Liver (tissue), 9 donors: ENCODE measurements around the gene NOS1AP. TPM values are rescaled to one million over a fixed set of nuclear protein-coding genes. Genes with fewer than 3 reads are reported as not detected.
"Not testable (repeated sequence)": the region's sequence is repeated elsewhere in the genome, so short reads cannot be mapped to it uniquely, and the experiment has no call there.

ENCODE experiments used
- DNase-seq: peaks from one replicate; pipeline ENCODE4 v3.0.0-alpha.2; 2017; ENCODE audit warnings: low spot score
- H3K27ac ChIP-seq, 2 donors: one replicate each; pipeline ENCODE4 v1.7.0; 2013; ENCODE audit warnings: inconsistent platforms in 2 of 2, low read length in 2 of 2, control low read depth in 1 of 2, low read depth in 1 of 2, mild to moderate bottlenecking in 1 of 2
- H3K27me3 ChIP-seq, 4 donors: one replicate each; pipeline versions ENCODE4 v1.6.1 to v1.7.0; 2013; ENCODE audit warnings: low read length in 3 of 4, inconsistent platforms in 1 of 4, mild to moderate bottlenecking in 1 of 4, moderate library complexity in 1 of 4; ENCODE audit not compliant: control insufficient read depth in 4 of 4, insufficient read depth in 4 of 4
- H3K36me3 ChIP-seq, 4 donors: one replicate each; pipeline versions ENCODE4 v1.6.1 to v1.7.0; 2013; ENCODE audit warnings: low read length in 3 of 4, mild to moderate bottlenecking in 3 of 4, low read depth in 1 of 4, moderate library complexity in 1 of 4; ENCODE audit not compliant: control insufficient read depth in 4 of 4, insufficient read depth in 3 of 4
- H3K4me1 ChIP-seq, 4 donors: one replicate each; pipeline versions ENCODE4 v1.6.1 to v1.7.0; 2013; ENCODE audit warnings: low read length in 3 of 4, mild to moderate bottlenecking in 3 of 4, moderate library complexity in 1 of 4; ENCODE audit not compliant: control insufficient read depth in 4 of 4, insufficient read depth in 4 of 4
- H3K4me3 ChIP-seq, 3 donors: one replicate each; pipeline versions ENCODE4 v1.6.1 to v1.7.0; 2013; ENCODE audit warnings: low read length in 3 of 3, control low read depth in 1 of 3, low read depth in 1 of 3, mild to moderate bottlenecking in 1 of 3
- H3K9ac ChIP-seq, 2 donors: one replicate each; pipeline ENCODE4 v1.7.0; 2013; ENCODE audit warnings: low read length in 2 of 2, mild to moderate bottlenecking in 2 of 2, moderate library complexity in 2 of 2, control low read depth in 1 of 2, low read depth in 1 of 2
- H3K9me3 ChIP-seq, 4 donors: one replicate each; pipeline versions ENCODE4 v1.6.1 to v1.7.0; 2013; ENCODE audit warnings: low read length in 3 of 4; ENCODE audit not compliant: control insufficient read depth in 4 of 4
- ATF3 ChIP-seq: IDR thresholded peaks from 2 replicates; pipeline ENCODE4 v1.6.1; 2016; ENCODE audit warnings: antibody characterized with exemption
- FOXA1 ChIP-seq: IDR thresholded peaks from 2 replicates; pipeline ENCODE4 v1.6.1; 2016; ENCODE audit warnings: antibody characterized with exemption
- GABPA ChIP-seq, 2 donors: IDR thresholded peaks in 1 of 2; conservative IDR thresholded peaks in 1 of 2; 2 replicates each; pipeline ENCODE4 v1.6.1; 2016; ENCODE audit warnings: antibody characterized with exemption in 2 of 2, mild to moderate bottlenecking in 1 of 2, moderate library complexity in 1 of 2
- HNF4A ChIP-seq, 2 donors: conservative IDR thresholded peaks; 2 replicates each; pipeline ENCODE4 v1.6.1; 2016; ENCODE audit warnings: antibody characterized with exemption in 2 of 2, mild to moderate bottlenecking in 2 of 2
- JUND ChIP-seq, 2 donors: IDR thresholded peaks; 2 replicates each; pipeline ENCODE4 v1.6.1; 2016; ENCODE audit warnings: antibody characterized with exemption in 2 of 2
- MAX ChIP-seq: IDR thresholded peaks from 2 replicates; pipeline ENCODE4 v1.6.1; 2016; ENCODE audit warnings: antibody characterized with exemption
- NR2F2 ChIP-seq: IDR thresholded peaks from 2 replicates; pipeline ENCODE4 v1.6.1; 2016; ENCODE audit warnings: antibody characterized with exemption
- RAD21 ChIP-seq, 2 donors: IDR thresholded peaks; 2 replicates each; pipeline ENCODE4 v1.6.1; 2016; ENCODE audit warnings: antibody characterized with exemption in 2 of 2, mild to moderate bottlenecking in 2 of 2
- REST ChIP-seq: IDR thresholded peaks from 2 replicates; pipeline ENCODE4 v1.6.1; 2016; ENCODE audit warnings: antibody characterized with exemption, mild to moderate bottlenecking
- RXRA ChIP-seq, 2 donors: IDR thresholded peaks; 2 replicates each; pipeline ENCODE4 v1.6.1; 2017 to 2018; ENCODE audit warnings: antibody characterized with exemption in 2 of 2, mild to moderate bottlenecking in 1 of 2
- SP1 ChIP-seq: IDR thresholded peaks from 2 replicates; pipeline ENCODE4 v1.6.1; 2018; ENCODE audit warnings: antibody characterized with exemption, mild to moderate bottlenecking
- YY1 ChIP-seq: IDR thresholded peaks from 2 replicates; pipeline ENCODE4 v1.6.1; 2016; ENCODE audit warnings: antibody characterized with exemption, mild to moderate bottlenecking
- ZBTB33 ChIP-seq: IDR thresholded peaks from 2 replicates; pipeline ENCODE4 v1.6.1; 2016; ENCODE audit warnings: antibody characterized with exemption
- WGBS: extraction: QIAGEN DNeasy Blood & Tissue Kit; methylation state at CpG from one replicate; pipeline ENCODE4 v1.1.7; 2013; 5-methylcytosine and 5-hydroxymethylcytosine counted together
- polyA plus RNA-seq, 2 donors: library from polyadenylated mRNA; stranded (reverse) in 1 of 2; unstranded in 1 of 2; fragments of 200-250 nt in 1 of 2; fragments of >200 nt in 1 of 2; fragmentation: Nextera tagmentation in 1 of 2; extraction: Ambion mirVana in 1 of 2; gene quantifications; one replicate each; pipeline versions ENCODE4 v1.2.1 to v1.2.3, GENCODE V29; 2013 to 2015
- total RNA-seq, 2 donors: library from RNA; depleted of rRNA; stranded (reverse); fragments of >200 nt; gene quantifications; one replicate each; pipeline ENCODE4 v1.2.3, GENCODE V29; 2014
- donor health status: healthy.
- donor health status: healthy.
- donor health status: healthy.
- donor health status: healthy.
- donor health status: healthy.

The NOS1AP gene
- total and polyA plus RNA-seq, 4 donors = 1.4 to 13.0 (median 4.5) TPM

- H3K9ac ChIP-seq = peak overlapping the region in 1 of 2 donors; percentile 21
- no peak for DNase-seq
- peak overlapping the region in 1 of 3 donors; percentile 1 for H3K4me3 ChIP-seq
- no peaks in the 10 kb centered on the region for H3K36me3 ChIP-seq
- H3K9me3 ChIP-seq = no peaks in the 10 kb centered on the region
- H3K4me1 ChIP-seq = peaks cover 25 to 60% (median 49%) of the 10 kb centered on the region in 4 donors
- peak overlapping the region; percentile 66 to 68 for H3K27ac ChIP-seq
- 79% methylated on average over 13 of the region's 13 CpGs for WGBS
- no peaks in the 10 kb centered on the region for H3K27me3 ChIP-seq
- TF ChIP-seq YY1 (no peak), MAX (no peak), RXRA (IDR thresholded peaks at IDR 0.05) (no peak), RAD21 (IDR thresholded peaks at IDR 0.05) (peak in 1 of 2 donors; percentile 17), JUND (IDR thresholded peaks at IDR 0.05) (no peak)
Measured at GRCh38 chr1:162197615-162198421, 128.3 kb downstream of the NOS1AP start.

GRCh38 chr1:162200096-162200847, 130.8 kb downstream of the NOS1AP start:
- TF ChIP-seq HNF4A (conservative IDR thresholded peaks at IDR 0.05) (no peak), MAX (no peak), RAD21 (IDR thresholded peaks at IDR 0.05) (no peak), FOXA1 (no peak), ZBTB33 (no peak), GABPA (IDR thresholded peaks at IDR 0.05 in 1 of 2, conservative IDR thresholded peaks at IDR 0.05 in 1 of 2) (no peak), REST (no peak), ATF3 (no peak), RXRA (IDR thresholded peaks at IDR 0.05) (no peak), NR2F2 (no peak), SP1 (no peak)
- Histone ChIP-seq H3K27me3 (no peaks in the 10 kb centered on the region), H3K4me3 (no peak overlapping the region), H3K27ac (no peak overlapping the region), H3K4me1 (peaks cover 20 to 51% (median 41%) of the 10 kb centered on the region in 4 donors), H3K36me3 (no peaks in the 10 kb centered on the region), H3K9ac (no peak overlapping the region), H3K9me3 (no peaks in the 10 kb centered on the region)
- WGBS = 85% methylated on average over 5 of the region's 5 CpGs
- DNase-seq = no peak

- H3K9ac ChIP-seq, H3K4me3 ChIP-seq, H3K9me3 ChIP-seq, DNase-seq, H3K36me3 ChIP-seq, H3K27ac ChIP-seq, H3K27me3 ChIP-seq: not testable (repeated sequence)
- peaks cover 17 to 52% (median 41%) of the 10 kb centered on the region in 4 donors for H3K4me1 ChIP-seq
Measured at GRCh38 chr1:162201062-162201461, 131.6 kb downstream of the NOS1AP start.
